Neural progenitor cell (in vitro differentiated cells): ENCODE measurements around the gene NTRK3.

Experiments
- EZH2 ChIP-seq: fragments of 200-600 bp; sonication (generic); IDR thresholded peaks from 2 replicates; pipeline ENCODE4 v1.6.1; 2017; ENCODE audit warnings: antibody characterized with exemption, mild to moderate bottlenecking, moderate library complexity
- TF ChIP-seq, protein P1 (sequence below): fragments of 200-600 bp; sonication (generic); IDR thresholded peaks from 2 replicates; pipeline ENCODE4 v1.5.1; 2017; ENCODE audit warnings: antibody characterized with exemption, mild to moderate bottlenecking

DNA sequence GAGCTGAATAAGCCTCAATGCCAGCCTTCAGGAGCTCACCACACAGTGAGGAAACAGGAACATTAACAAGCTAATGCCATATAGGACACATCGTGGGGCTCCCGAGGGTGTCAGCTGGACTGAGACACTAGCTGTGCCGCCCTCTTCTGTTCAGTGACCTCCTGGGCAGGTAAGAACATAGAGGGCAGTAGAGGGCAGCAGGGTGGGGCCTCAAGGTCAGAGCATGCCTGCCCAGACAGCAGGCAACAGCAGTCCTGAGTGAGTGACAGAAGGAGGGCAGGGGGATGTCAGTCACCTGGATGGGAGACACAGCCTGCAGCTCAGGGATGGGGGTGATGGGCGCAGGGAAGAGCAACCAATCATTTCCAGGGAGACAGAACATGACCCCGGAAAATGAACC, 15.5 kb downstream of the NTRK3 start:
- TF ChIP-seq, protein P1, sequence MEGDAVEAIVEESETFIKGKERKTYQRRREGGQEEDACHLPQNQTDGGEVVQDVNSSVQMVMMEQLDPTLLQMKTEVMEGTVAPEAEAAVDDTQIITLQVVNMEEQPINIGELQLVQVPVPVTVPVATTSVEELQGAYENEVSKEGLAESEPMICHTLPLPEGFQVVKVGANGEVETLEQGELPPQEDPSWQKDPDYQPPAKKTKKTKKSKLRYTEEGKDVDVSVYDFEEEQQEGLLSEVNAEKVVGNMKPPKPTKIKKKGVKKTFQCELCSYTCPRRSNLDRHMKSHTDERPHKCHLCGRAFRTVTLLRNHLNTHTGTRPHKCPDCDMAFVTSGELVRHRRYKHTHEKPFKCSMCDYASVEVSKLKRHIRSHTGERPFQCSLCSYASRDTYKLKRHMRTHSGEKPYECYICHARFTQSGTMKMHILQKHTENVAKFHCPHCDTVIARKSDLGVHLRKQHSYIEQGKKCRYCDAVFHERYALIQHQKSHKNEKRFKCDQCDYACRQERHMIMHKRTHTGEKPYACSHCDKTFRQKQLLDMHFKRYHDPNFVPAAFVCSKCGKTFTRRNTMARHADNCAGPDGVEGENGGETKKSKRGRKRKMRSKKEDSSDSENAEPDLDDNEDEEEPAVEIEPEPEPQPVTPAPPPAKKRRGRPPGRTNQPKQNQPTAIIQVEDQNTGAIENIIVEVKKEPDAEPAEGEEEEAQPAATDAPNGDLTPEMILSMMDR, result no peak
- TF ChIP-seq EZH2, result no peak
